Measurements from ENCODE around the gene ELANE. TPM values are rescaled to one million over a fixed set of nuclear protein-coding genes. Genes with fewer than 3 reads are reported as not detected.

Gene ELANE
- total and polyA plus RNA-seq, 4 donors, result 0.17 to 37.4 (median 1.8) TPM

- H3K27me3 ChIP-seq (ENCODE audit: control insufficient read depth in 4 of 4, insufficient read depth in 4 of 4, low read length in 3 of 4), result peaks cover 0 to 4% (median 1%) of the 10 kb centered on the region in 4 donors
- H3K36me3 ChIP-seq (ENCODE audit: control insufficient read depth in 4 of 4, insufficient read depth in 3 of 4, low read depth in 1 of 4, low read length in 3 of 4), result no peaks in the 10 kb centered on the region
- H3K9ac ChIP-seq (ENCODE audit: low read depth in 1 of 2, low read length in 2 of 2), result no peak overlapping the region
- 85% methylated on average over 11 of the region's 11 CpGs for WGBS
- no peak overlapping the region for H3K4me3 ChIP-seq (ENCODE audit: low read depth in 1 of 3, low read length in 3 of 3)
- no peak for DNase-seq (ENCODE audit: low spot score)
- H3K9me3 ChIP-seq (ENCODE audit: control insufficient read depth in 4 of 4, low read length in 3 of 4), result no peaks in the 10 kb centered on the region
- peaks cover 0 to 1% (median 0%) of the 10 kb centered on the region in 4 donors for H3K4me1 ChIP-seq (ENCODE audit: control insufficient read depth in 4 of 4, insufficient read depth in 4 of 4, low read length in 3 of 4)
- H3K27ac ChIP-seq (ENCODE audit: low read depth in 1 of 2, low read length in 2 of 2), result no peak overlapping the region
- TF ChIP-seq ZBTB33 (IDR thresholded peaks at IDR 0.05), result no peak
Measured at GRCh38 chr19:827314-827709, 24.8 kb upstream of the ELANE start.

GRCh38 chr19:827710-828321 is 24.3 kb upstream of the ELANE start, which contains the start of gene AZU1:
AZU1 (plus strand) TSS chr19:827837; CDS start chr19:827847, 10 bp downstream.
- peaks cover 0 to 2% (median 0%) of the 10 kb centered on the region in 4 donors for H3K27me3 ChIP-seq (ENCODE audit: control insufficient read depth in 4 of 4, insufficient read depth in 4 of 4, low read length in 3 of 4)
- no peak within 1 kb of the TSS for H3K27ac ChIP-seq (ENCODE audit: low read depth in 1 of 2, low read length in 2 of 2)
- no peak for TF ChIP-seq YY1 (IDR thresholded peaks at IDR 0.05)
- no peak for TF ChIP-seq MAX (IDR thresholded peaks at IDR 0.05)
- TF ChIP-seq HNF4A (conservative IDR thresholded peaks at IDR 0.05), result no peak
- no peak for TF ChIP-seq GABPA (IDR thresholded peaks at IDR 0.05 in 1 of 2, conservative IDR thresholded peaks at IDR 0.05 in 1 of 2)
- TF ChIP-seq RAD21 (IDR thresholded peaks at IDR 0.05), result no peak
- TF ChIP-seq NR2F2 (IDR thresholded peaks at IDR 0.05), result no peak
- TF ChIP-seq ATF3 (IDR thresholded peaks at IDR 0.05), result no peak
- TF ChIP-seq CTCF (IDR thresholded peaks at IDR 0.05; ENCODE audit: low read depth, low read length, missing input control), result no peak
- no peak for TF ChIP-seq HNF4G (IDR thresholded peaks at IDR 0.05)
- no peak for TF ChIP-seq EGR1 (IDR thresholded peaks at IDR 0.05; ENCODE audit: low read depth in 2 of 2)
- H3K4me1 ChIP-seq (ENCODE audit: control insufficient read depth in 4 of 4, insufficient read depth in 4 of 4, low read length in 3 of 4), result peaks cover 0 to 1% (median 0%) of the 10 kb centered on the region in 4 donors
- H3K36me3 ChIP-seq (ENCODE audit: control insufficient read depth in 4 of 4, insufficient read depth in 3 of 4, low read depth in 1 of 4, low read length in 3 of 4), result no peaks in the 10 kb centered on the region
- H3K9me3 ChIP-seq (ENCODE audit: control insufficient read depth in 4 of 4, low read length in 3 of 4), result no peaks in the 10 kb centered on the region
- no peak for DNase-seq (ENCODE audit: low spot score)
- H3K9ac ChIP-seq (ENCODE audit: low read depth in 1 of 2, low read length in 2 of 2), result no peak within 1 kb of the TSS
- 72% methylated on average over 33 of the region's 33 CpGs for WGBS
- no peak within 1 kb of the TSS for H3K4me3 ChIP-seq (ENCODE audit: low read depth in 1 of 3, low read length in 3 of 3)

- peaks cover 0 to 1% (median 0%) of the 10 kb centered on the region in 4 donors for H3K4me1 ChIP-seq (ENCODE audit: control insufficient read depth in 4 of 4, insufficient read depth in 4 of 4, low read length in 3 of 4)
- H3K9me3 ChIP-seq (ENCODE audit: control insufficient read depth in 4 of 4, low read length in 3 of 4), result no peaks in the 10 kb centered on the region
- H3K36me3 ChIP-seq (ENCODE audit: control insufficient read depth in 4 of 4, insufficient read depth in 3 of 4, low read depth in 1 of 4, low read length in 3 of 4), result no peaks in the 10 kb centered on the region
- no peak overlapping the region for H3K4me3 ChIP-seq (ENCODE audit: low read depth in 1 of 3, low read length in 3 of 3)
- no peak overlapping the region for H3K9ac ChIP-seq (ENCODE audit: low read depth in 1 of 2, low read length in 2 of 2)
- DNase-seq (ENCODE audit: low spot score), result no peak
- no peak overlapping the region for H3K27ac ChIP-seq (ENCODE audit: low read depth in 1 of 2, low read length in 2 of 2)
- H3K27me3 ChIP-seq (ENCODE audit: control insufficient read depth in 4 of 4, insufficient read depth in 4 of 4, low read length in 3 of 4), result no peaks in the 10 kb centered on the region
- WGBS, result 78% methylated on average over 18 of the region's 18 CpGs
- TF ChIP-seq TAF1 (conservative IDR thresholded peaks at IDR 0.05), result no peak
- no peak for TF ChIP-seq FOXA1 (IDR thresholded peaks at IDR 0.05)
- TF ChIP-seq ZBTB33 (IDR thresholded peaks at IDR 0.05), result no peak
- TF ChIP-seq ATF3 (IDR thresholded peaks at IDR 0.05), result no peak
- TF ChIP-seq YY1 (IDR thresholded peaks at IDR 0.05), result no peak
- no peak for TF ChIP-seq FOXA2 (IDR thresholded peaks at IDR 0.05)
- TF ChIP-seq REST (IDR thresholded peaks at IDR 0.05), result no peak
- TF ChIP-seq GABPA (IDR thresholded peaks at IDR 0.05 in 1 of 2, conservative IDR thresholded peaks at IDR 0.05 in 1 of 2), result no peak
- TF ChIP-seq MAX (IDR thresholded peaks at IDR 0.05), result no peak
Measured at GRCh38 chr19:829129-829758, 22.9 kb upstream of the ELANE start.
